Left ventricle myocardium inferior (tissue), 1 donor: ENCODE data around the gene LRRC51. TPM values are rescaled to one million over a fixed set of nuclear protein-coding genes. Genes with fewer than 3 reads are reported as not detected.

ENCODE experiments used
- DNase-seq: peaks from one replicate; pipeline ENCODE4 v3.0.0-alpha.2; 2020
- H3K27ac ChIP-seq: fragments of 200-600 bp; replicated peaks from 2 replicates; pipeline ENCODE4 v1.8.0; 2021
- H3K27me3 ChIP-seq: fragments of 200-600 bp; 2 replicates; pipeline ENCODE4 v1.8.0; 2021; ENCODE audit warnings: low read depth
- H3K36me3 ChIP-seq: fragments of 200-600 bp; 2 replicates; pipeline ENCODE4 v1.8.0; 2021
- H3K4me1 ChIP-seq: fragments of 200-600 bp; 2 replicates; pipeline ENCODE4 v1.8.0; 2021
- H3K4me3 ChIP-seq: fragments of 200-600 bp; 2 replicates; pipeline ENCODE4 v1.8.0; 2021; ENCODE audit warnings: mild to moderate bottlenecking, moderate library complexity
- H3K9me3 ChIP-seq: fragments of 200-600 bp; replicated peaks from 2 replicates; pipeline ENCODE4 v1.8.0; 2021
- CTCF ChIP-seq: fragments of 200-600 bp; IDR thresholded peaks from 2 replicates; pipeline ENCODE4 v1.8.0; 2021; ENCODE audit warnings: antibody characterized with exemption, mild to moderate bottlenecking, borderline replicate concordance
- intact Hi-C: fragments of 100-400 bp; cut with micrococcal nuclease; formaldehyde crosslinking; loops from one replicate; pipeline ENCODE4 v1.11.0; 2022
- total RNA-seq: library from RNA; stranded (reverse); fragmentation: NEBNext Ultra II Directional; extraction: Animal tissue kit (Norgen Biotek cat#: 25700); gene quantifications from one replicate; pipeline ENCODE4 v1.2.1, GENCODE V29; 2021
- donor health status: DM: no; HTN: yes; CAD: no; lungs with severe emphysema.

The LRRC51 gene
- total RNA-seq, 1 donor from 2014 or later, result 3.5 TPM

GRCh38 chr11:72105888-72106287 lies 25.2 kb downstream of the LRRC51 start, which contains the start of gene TOMT:
TOMT (plus strand) TSS chr11:72105924; CDS start chr11:72105952, 28 bp downstream.
- Histone ChIP-seq H3K4me1 (peaks cover 29% of the 10 kb centered on the region), H3K27ac (no peak within 1 kb of the TSS), H3K36me3 (peaks cover 8% of the 10 kb centered on the region), H3K9me3 (no peaks in the 10 kb centered on the region), H3K4me3 (no peak within 1 kb of the TSS), H3K27me3 (no peaks in the 10 kb centered on the region)
- DNase-seq, result no peak
- intact Hi-C loops, result no loop called here
- no peak for TF ChIP-seq CTCF

- no peaks in the 10 kb centered on the region for H3K27me3 ChIP-seq
- no peak for TF ChIP-seq CTCF
- DNase-seq, result no peak
- H3K4me1 ChIP-seq, result peaks cover 16% of the 10 kb centered on the region
- peak overlapping the region; percentile 68 for H3K4me3 ChIP-seq
- peaks cover 7% of the 10 kb centered on the region for H3K36me3 ChIP-seq
- peak overlapping the region; percentile 95 for H3K27ac ChIP-seq
- intact Hi-C loops, result no loop called here
- no peaks in the 10 kb centered on the region for H3K9me3 ChIP-seq
Measured at GRCh38 chr11:72111300-72112142, 30.9 kb downstream of the LRRC51 start.

DNA sequence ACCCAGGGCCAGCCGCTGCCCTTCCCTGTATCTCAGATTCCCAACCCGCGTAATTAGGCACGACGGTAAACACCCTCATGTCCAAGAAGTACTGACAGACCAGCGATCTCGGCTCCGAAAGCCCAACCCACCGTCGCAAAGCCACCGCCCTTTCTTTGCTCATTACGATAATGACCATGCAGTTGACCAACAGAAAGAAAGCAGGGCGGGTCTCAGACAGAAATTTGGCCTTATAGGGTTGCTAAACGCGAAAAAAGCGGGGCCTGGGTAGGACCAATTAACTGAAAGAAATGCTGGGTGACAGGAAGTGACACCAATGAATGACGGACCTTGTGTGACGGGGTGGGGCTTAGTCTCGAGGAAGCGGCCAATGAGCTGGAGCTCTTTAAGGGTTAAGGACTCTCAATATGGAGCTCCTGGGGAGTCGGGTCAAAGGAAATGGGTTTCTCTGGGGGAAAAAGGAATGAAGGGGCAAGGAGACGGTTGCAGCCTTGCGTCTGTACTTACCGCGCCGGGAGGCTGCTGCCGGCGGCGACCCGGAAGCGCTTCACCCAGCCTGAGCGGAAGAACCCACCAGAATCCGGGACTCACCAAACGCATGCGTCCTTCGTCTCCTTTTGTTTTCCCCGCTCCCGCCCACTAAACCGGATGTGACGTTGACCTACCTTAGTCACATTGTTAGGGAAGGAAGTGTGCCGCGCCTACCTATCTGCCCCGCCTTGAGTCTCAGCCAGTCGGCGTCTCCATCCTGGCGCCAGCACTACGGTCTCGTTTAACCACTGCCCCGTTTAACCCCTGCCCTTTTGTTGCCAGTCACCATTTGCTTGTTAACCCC lies 31.7 kb downstream of the LRRC51 start, which contains the start of gene ANAPC15:
TSS of gene ANAPC15 (minus strand) at position 553 of the 835 bp plus-strand sequence. CDS start 1,419 bp downstream, outside the sequence.
- DNase-seq, result peak; percentile 98
- H3K27ac ChIP-seq, result peak within 1 kb of the TSS; percentile 95
- intact Hi-C loops, result no loop called here
- peaks cover 6% of the 10 kb centered on the region for H3K27me3 ChIP-seq
- peak; percentile 22 for TF ChIP-seq CTCF
- H3K36me3 ChIP-seq, result peaks cover 7% of the 10 kb centered on the region
- H3K4me1 ChIP-seq, result peaks cover 16% of the 10 kb centered on the region
- no peaks in the 10 kb centered on the region for H3K9me3 ChIP-seq
- H3K4me3 ChIP-seq, result peak within 1 kb of the TSS; percentile 68

GRCh38 chr11:72112978-72113808 lies 32.5 kb downstream of the LRRC51 start:
- peaks cover 16% of the 10 kb centered on the region for H3K4me1 ChIP-seq
- H3K27me3 ChIP-seq, result peaks cover 7% of the 10 kb centered on the region
- no peak for DNase-seq
- intact Hi-C loops, result no loop called here
- peaks cover 6% of the 10 kb centered on the region for H3K36me3 ChIP-seq
- no peak for TF ChIP-seq CTCF
- H3K9me3 ChIP-seq, result no peaks in the 10 kb centered on the region
- peak overlapping the region; percentile 95 for H3K27ac ChIP-seq
- H3K4me3 ChIP-seq, result peak overlapping the region; percentile 68

DNA sequence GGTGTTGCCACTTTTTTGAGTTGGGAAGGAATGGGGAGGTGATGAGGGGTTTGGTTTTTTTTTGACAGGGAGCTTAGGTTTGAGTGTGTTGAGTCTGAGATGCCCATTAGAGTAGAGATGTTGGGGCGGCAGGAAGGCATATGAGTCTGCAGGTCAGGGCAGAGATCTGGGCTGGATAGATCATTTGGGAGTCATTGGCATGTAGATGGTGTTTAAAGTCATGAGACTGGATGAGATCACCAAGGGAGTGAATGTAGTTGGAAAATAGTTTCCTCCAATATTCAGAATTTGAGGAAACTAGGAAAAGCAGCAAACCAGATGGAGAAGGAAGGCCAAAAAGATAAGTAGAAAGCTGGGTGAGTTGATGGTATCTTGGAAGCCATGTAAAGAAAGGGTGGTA lies 33.9 kb downstream of the LRRC51 start:
- H3K4me3 ChIP-seq, result no peak overlapping the region
- no peak for TF ChIP-seq CTCF
- DNase-seq, result no peak
- intact Hi-C loops, result no loop called here
- peaks cover 11% of the 10 kb centered on the region for H3K27me3 ChIP-seq
- H3K27ac ChIP-seq, result no peak overlapping the region
- peaks cover 16% of the 10 kb centered on the region for H3K4me1 ChIP-seq
- H3K9me3 ChIP-seq, result no peaks in the 10 kb centered on the region
- no peaks in the 10 kb centered on the region for H3K36me3 ChIP-seq
